NCI-H2107 treated with DMSO at 0.1 percent for 48 hours (cell line): ENCODE results near the gene TMEM221.

Experiments
- DNase-seq: peaks from one replicate; lab custom pipeline; 2025; ENCODE audit not compliant: unreplicated experiment; lab: John Stamatoyannopoulos, UW

Gene TMEM221

DNA sequence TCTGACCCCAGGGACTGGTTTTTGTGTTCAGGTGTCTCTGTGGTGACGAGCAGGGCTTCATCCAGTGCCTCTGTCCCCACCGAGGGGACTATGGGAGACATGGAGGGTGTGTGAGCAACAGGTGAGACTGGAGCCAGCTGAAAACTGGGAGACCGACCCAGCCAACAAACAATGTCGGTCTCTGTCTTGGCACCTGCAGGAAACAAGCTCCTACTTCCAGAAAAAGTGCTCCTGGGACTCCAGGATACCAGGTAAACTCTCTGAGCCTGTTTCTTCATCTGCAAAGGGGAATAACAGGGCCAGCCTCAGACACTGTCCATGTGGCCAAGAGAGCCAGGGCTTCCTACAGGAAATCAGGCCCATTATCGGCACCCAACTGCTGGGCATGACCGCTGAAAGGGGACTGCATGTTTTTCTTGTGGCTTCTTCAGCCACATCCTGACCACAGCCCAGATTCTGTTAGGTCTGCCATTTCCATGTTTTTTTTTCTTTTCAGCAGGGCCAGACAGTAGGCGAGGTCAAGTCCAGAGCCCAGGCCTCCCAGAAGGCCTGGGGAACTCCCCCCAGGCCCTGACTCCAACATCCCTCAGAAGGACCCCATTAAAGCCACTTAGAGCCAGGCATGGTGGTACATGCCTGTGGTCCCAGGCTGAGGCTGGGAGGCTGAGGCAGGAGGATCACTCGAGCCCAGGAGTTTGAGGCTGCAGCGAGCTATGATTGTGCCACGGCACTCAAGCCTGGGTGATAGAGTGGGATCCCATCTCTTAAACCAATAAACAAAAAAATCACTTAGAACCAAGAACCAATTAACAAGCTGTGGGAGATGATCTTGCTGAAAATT, 42.2 kb downstream of the TMEM221 start:
- no peak for DNase-seq

DNA sequence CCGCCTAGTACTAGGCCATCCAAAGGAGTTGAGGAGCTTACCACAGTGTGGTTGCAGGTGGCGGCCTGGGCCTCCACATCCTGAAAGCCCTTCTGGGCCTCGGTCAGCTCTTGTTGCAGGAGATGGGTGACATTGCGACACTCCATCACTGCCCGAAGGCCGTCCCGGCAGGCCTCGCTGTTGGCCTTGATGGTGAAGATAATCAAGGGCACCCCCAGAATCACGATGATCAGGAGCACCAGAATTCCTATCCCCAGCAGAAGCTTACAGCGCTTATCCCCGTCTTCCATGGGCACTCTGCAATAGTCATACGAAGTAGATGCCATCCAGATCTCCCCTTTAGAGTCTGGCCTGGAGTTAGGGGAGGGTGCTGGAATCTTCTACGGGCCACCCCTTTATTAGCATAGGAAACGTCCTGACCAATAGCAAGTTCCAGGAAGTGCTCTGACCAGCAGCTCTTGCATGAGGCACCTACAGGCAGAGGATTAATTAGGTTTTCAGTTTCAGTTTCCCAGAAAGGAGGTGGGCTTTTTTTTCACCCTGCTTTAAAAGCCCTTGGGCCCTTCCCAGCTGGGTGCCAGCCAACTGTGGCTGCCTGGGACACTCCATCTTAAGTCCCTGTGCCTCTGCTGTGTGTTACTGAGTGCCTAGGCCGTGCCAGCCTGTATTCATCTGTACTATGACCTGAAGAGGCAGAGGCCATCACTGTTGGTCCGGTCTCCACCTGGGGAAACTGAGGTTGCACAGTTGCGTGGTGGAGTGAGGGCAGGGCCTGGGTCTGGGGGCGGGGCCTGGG, 43.0 kb downstream of the TMEM221 start, which contains the start of gene BST2:
TSS of gene BST2 (minus strand) at position 381 of the 796 bp plus-strand sequence. CDS start at position 326, 55 bp downstream.
- DNase-seq, result no peak

- DNase-seq, result no peak
Measured at GRCh38 chr19:17404621-17405249, 43.7 kb downstream of the TMEM221 start.

DNA sequence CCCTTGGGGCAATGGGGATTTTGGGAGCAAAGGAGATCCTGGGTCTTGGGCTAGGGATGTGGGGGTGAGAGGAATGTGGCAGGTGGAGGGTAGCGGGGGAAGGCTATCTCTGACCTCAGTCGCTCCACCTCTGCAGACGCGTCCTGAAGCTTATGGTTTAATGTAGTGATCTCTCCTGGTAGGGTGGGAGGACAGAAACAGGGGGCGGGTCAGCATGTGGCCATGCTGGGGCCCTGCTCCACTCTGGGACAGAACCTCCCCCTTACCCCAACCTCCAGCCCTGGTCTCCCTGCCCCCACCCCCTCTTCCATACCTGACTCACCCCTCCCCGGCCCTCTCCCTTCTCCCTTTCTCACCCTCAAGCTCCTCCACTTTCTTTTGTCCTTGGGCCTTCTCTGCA, 44.5 kb downstream of the TMEM221 start:
- DNase-seq, result no peak

- no peak for DNase-seq
Measured at GRCh38 chr19:17402982-17403855, 45.2 kb downstream of the TMEM221 start.

DNA sequence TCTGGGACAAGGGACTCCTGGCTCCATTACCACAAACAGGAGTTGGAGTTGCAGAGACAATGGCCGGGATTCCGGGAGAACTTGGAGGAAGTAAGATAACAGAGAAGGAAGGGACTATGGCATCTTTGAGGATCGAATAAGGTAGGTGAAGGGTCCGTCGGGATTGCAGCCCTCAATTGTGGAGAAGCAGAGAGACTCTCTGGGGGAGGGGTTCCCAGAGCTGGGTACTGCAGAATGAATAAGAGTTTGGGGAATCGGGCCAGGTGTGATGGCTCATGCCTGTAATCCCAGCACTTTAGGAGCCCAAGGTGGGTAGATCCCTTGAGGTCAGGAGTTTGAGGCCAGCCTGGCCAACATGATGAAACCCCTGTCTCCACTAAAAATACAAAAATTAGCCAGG, 46.8 kb downstream of the TMEM221 start:
- DNase-seq, result no peak

DNA sequence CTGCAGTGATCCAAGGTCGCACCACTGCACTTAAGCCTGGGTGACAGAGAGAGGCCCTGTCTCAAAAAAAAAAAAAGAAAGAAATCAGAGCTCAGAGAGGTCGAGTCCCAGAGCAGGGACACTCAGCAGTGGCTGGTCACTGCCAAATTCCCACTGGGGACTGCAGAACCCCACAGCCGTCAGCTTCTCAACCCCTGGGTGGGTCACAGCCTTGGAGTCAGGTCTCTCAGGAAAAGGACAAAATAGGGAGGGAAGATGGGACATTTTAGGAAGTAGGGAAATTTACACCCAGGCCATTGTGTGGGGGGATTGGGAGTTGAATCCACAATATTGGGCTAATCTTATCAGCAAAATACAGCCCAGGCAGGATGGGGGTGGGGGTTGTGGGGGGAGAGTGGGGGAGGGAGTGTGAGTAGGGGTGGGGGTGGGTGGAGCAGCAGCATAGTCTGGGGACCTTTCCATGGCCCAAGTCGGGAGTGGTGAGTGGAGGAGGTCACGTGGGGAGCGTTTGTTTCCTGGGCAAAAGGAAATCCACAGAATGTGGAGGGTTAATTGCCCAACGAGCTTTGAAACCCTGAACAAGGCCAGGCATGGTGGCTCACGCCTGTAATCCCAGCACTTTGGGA, 49.5 kb downstream of the TMEM221 start:
- no peak for DNase-seq

- no peak for DNase-seq
Measured at GRCh38 chr19:17394891-17395415, 53.5 kb downstream of the TMEM221 start.

GRCh38 chr19:17393914-17394313, 54.6 kb downstream of the TMEM221 start, which contains the start of gene CCDC194:
CCDC194 (minus strand) TSS chr19:17394196; CDS start chr19:17394158, 38 bp downstream.
- no peak for DNase-seq

DNA sequence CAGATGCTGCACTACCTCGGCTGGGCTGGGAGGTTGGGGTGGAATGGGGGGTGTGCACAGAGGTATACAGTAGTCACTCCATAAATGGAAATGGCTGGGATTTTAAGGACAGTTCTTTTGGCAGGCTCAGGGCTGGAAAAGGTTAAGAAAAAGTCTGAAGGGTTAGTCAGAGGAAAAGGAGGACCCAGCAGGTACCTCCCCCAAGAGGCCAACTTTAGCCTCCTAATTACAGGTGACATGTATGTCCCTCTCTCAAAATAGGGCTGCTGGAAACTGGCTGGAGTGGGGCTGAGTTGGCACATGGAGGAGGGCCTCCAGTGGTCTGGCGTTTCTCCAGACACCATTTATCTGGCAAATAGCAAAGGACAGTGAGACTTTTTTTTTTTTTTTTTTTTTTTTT, 55.5 kb downstream of the TMEM221 start:
- no peak for DNase-seq

DNA sequence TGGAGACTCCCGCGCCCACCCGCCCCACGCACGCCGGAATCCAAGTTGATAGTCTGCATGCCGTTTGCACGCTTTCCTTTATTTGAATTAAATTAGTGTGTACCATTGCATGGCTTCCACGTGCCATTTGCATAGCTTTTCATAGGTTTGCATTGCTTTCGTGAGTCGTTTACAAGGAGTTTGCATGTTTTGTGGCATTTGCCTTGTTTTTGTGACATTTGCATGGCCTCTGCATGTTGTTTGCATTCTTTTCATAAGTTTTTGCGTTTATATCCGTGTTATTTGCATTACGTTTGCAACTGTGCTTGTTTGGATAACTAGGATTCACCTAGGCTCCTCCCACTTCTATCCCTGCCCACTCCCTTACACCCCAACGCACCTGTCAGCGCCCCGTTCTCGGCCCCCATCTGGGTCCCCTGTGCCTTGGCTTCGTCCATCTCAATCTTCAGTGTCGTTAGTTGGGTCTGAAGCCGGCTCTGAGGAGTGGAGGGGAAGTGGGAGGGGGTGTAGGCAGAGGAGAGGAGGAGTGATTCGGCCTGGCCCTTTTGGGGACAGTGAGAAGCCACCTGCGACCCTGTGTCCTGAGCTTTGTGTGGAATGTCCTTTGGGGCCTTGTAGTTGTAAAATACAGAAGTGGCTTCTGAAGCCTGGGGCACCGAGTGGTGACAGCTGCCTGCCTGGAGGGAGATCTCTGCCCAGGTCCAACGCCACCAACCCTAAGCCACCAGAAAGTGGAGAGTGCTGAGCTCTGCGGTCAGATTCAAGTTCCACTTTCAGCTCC, 56.9 kb downstream of the TMEM221 start:
- DNase-seq, result no peak

DNA sequence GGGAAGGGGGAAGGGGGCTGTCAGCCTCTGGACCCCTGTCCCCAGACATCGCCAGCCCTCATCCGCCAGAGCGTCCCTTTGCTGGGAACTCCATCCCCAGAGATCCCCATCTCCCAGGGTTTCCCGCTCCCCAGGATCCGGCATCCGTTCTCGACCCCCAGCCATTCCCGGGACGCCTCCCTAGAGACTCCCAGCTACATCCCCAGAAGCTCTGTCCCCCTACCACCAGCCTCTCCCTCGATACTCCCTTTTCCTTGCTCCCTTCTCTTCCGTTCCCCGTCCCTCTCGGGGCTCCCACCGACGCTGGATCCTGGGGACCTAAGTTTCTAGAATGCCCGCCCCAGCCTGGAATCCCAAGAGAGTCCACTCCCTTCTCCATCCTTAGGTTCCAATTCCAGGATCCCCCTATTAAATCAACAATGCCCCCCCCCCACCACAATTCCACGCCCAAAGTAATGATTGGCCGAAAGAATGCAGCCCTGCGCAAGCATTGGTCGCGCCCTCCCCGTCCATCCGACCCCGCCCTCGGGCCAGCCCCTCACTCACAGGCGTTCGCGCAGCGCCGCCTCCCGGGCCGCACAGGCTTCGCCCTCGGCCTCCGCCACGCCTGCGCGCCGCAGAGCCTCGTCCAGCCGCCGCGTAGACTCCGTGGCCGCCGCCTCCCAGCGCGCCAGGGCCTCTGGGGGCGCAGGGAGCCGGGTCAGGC, 57.6 kb downstream of the TMEM221 start:
- peak; percentile 36 for DNase-seq

- no peak for DNase-seq
Measured at GRCh38 chr19:17389957-17390664, 58.4 kb downstream of the TMEM221 start.

DNA sequence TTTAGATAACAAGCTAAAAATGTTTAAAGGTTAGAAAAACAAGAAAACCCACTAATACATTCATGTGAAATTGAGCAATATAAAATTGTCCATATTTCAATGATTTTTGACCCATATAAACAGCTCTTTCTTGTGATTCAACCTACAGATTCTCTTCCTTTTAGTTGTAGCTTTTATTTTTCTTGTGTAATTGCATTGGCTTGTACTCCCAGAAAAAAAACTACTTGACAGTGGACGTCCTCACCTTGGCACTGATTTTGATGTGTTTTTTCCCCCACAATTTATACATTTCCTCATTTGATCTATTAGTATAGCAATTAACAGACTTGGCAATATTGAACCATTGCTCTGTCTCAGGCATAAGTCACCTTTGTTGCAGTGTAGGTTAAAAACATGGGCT, 59.2 kb downstream of the TMEM221 start:
- no peak for DNase-seq

DNA sequence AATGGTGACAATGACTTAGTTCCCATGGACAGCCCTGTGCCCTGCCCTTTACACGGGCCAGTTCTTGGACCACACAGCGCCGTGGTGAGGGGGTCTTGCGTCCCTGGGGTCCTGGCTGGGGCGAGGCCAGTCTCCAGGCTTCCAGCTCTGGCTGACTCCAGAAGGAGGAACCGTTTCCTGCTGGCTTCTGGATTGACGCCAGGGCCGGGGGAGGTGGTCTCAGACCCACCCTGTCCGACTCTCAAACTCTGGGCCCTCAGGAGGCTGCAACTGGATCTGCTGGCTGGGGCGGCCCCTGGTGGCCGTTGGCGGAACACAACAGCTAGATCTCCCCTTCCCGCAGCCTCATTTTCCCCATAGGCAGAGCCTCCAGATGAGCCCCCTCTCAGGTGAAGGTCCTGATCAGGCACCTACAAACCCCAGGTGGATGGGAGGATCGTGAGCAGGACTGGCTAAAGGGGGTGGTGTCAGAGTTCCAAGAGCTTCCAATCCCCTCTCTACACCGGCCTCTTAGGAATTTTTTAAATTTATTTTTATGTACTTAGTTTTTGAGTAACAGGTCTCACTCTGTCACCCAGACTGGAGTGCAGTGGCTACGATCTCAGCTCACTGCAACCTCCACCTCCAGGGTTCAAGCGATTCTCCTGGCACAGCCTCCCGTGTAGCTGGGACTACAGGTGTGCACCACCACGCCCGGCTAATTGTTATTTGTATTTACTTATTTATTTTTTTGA, 62.4 kb downstream of the TMEM221 start:
- DNase-seq, result no peak
